HEK293 (cell line): ENCODE results near the gene NAV2.

ENCODE experiments used
- BCL11A ChIP-seq: fragments of 450-650 bp; formaldehyde crosslinking; IDR thresholded peaks from 2 replicates; pipeline ENCODE4 v1.5.1; 2016; ENCODE audit warnings: low read depth, missing biosample characterization, missing genetic modification characterization
- KLF1 ChIP-seq: fragments of 450-650 bp; formaldehyde crosslinking; IDR thresholded peaks from 2 replicates; pipeline ENCODE4 v1.5.1; 2016; ENCODE audit warnings: missing biosample characterization, missing genetic modification characterization
- REPIN1 ChIP-seq: fragments of 450-650 bp; formaldehyde crosslinking; IDR thresholded peaks from 2 replicates; pipeline ENCODE4 v1.5.1; 2017; ENCODE audit warnings: missing biosample characterization, missing genetic modification characterization, low read depth
- SALL2 ChIP-seq: fragments of 450-650 bp; formaldehyde crosslinking; IDR thresholded peaks from 2 replicates; pipeline ENCODE4 v1.5.0; 2017; ENCODE audit warnings: missing biosample characterization, mild to moderate bottlenecking, missing genetic modification characterization, borderline replicate concordance
- ZNF175 ChIP-seq: fragments of 450-650 bp; formaldehyde crosslinking; IDR thresholded peaks from 2 replicates; pipeline ENCODE4 v1.5.1; 2016; ENCODE audit warnings: missing biosample characterization, missing genetic modification characterization
- ZNF19 ChIP-seq: fragments of 450-650 bp; formaldehyde crosslinking; IDR thresholded peaks from 2 replicates; pipeline ENCODE4; 2016; ENCODE audit warnings: missing biosample characterization, missing genetic modification characterization, low read depth
- ZNF239 ChIP-seq: fragments of 450-650 bp; formaldehyde crosslinking; IDR thresholded peaks from 2 replicates; pipeline ENCODE4 v1.5.1; 2016; ENCODE audit warnings: missing biosample characterization, missing genetic modification characterization
- ZNF530 ChIP-seq: fragments of 450-650 bp; formaldehyde crosslinking; IDR thresholded peaks from 2 replicates; pipeline ENCODE4 v1.5.1; 2016; ENCODE audit warnings: low read depth, missing biosample characterization, missing genetic modification characterization
- TF ChIP-seq, protein P1 (sequence below): fragments of 450-650 bp; formaldehyde crosslinking; IDR thresholded peaks from 2 replicates; pipeline ENCODE4 v1.5.1; 2016; ENCODE audit warnings: missing biosample characterization, missing genetic modification characterization
- TF ChIP-seq, protein P2 (sequence below): IDR thresholded peaks from 2 replicates; pipeline ENCODE4 v1.6.1; 2011; ENCODE audit warnings: mild to moderate bottlenecking, low read depth, low read length, borderline replicate concordance

DNA sequence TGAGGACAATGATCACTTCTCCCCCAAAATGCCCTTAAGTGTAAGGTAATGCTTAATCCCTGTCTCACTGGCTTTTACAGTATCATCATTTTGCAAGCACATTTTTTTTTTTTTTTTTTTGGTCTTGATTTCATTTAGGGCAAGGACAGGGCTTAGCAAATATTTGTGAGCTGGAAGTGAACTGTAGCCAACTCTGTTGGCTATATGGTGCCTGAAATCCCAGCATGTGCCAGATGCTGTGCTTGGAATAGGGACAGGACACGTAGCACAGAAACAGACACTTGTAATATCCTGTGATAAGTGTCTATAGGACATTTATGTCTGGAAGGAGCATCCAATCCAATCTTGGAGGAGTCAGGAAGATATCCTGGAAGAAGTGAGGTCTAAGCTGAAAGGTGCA, 198.3 kb downstream of the NAV2 start:
- TF ChIP-seq KLF1 = no peak
- no peak for TF ChIP-seq ZNF19 (tag by site-specific recombination)
- no peak for TF ChIP-seq ZNF175 (tag by site-specific recombination)
- no peak for TF ChIP-seq SALL2 (tag by site-specific recombination)
- no peak for TF ChIP-seq BCL11A (tag by site-specific recombination)
- TF ChIP-seq, protein P1, sequence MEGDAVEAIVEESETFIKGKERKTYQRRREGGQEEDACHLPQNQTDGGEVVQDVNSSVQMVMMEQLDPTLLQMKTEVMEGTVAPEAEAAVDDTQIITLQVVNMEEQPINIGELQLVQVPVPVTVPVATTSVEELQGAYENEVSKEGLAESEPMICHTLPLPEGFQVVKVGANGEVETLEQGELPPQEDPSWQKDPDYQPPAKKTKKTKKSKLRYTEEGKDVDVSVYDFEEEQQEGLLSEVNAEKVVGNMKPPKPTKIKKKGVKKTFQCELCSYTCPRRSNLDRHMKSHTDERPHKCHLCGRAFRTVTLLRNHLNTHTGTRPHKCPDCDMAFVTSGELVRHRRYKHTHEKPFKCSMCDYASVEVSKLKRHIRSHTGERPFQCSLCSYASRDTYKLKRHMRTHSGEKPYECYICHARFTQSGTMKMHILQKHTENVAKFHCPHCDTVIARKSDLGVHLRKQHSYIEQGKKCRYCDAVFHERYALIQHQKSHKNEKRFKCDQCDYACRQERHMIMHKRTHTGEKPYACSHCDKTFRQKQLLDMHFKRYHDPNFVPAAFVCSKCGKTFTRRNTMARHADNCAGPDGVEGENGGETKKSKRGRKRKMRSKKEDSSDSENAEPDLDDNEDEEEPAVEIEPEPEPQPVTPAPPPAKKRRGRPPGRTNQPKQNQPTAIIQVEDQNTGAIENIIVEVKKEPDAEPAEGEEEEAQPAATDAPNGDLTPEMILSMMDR (tag by site-specific recombination) = no peak
- no peak for TF ChIP-seq REPIN1
- TF ChIP-seq, protein P2, sequence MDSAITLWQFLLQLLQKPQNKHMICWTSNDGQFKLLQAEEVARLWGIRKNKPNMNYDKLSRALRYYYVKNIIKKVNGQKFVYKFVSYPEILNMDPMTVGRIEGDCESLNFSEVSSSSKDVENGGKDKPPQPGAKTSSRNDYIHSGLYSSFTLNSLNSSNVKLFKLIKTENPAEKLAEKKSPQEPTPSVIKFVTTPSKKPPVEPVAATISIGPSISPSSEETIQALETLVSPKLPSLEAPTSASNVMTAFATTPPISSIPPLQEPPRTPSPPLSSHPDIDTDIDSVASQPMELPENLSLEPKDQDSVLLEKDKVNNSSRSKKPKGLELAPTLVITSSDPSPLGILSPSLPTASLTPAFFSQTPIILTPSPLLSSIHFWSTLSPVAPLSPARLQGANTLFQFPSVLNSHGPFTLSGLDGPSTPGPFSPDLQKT = no peak
- no peak for TF ChIP-seq ZNF530 (tag by site-specific recombination)
- no peak for TF ChIP-seq ZNF239 (tag by site-specific recombination)
